Panc1 (cell line): Measurements from ENCODE around the gene TPP1. TPM values are rescaled to one million over a fixed set of nuclear protein-coding genes. Genes with fewer than 3 reads are reported as not detected.

ENCODE experiments used
- ATAC-seq: fragments of 200-7000 bp; cut with Tn5 transposase; 2 replicates; pipeline ENCODE4 v1.9.1; 2020; ENCODE audit warnings: mild to moderate bottlenecking, moderate library complexity
- BruUV-seq: library from RNA; stranded (reverse); fragments of 400-500 nt; replicated peaks from 2 replicates; lab custom pipeline; 2021; lab: Mats Ljungman, UMichigan
- CTCF ChIA-PET: fragments of 300-600 bp; sonication (Branson Sonifier 250); formaldehyde crosslinking; loops from one replicate; lab custom pipeline; 2022; ENCODE audit warnings: antibody characterized with exemption; lab: Charles Lee
- POLR2A ChIA-PET: fragments of 300-600 bp; sonication (Branson Sonifier 250); formaldehyde crosslinking; loops from one replicate; lab custom pipeline; 2022; ENCODE audit warnings: antibody characterized with exemption; lab: Charles Lee
- DNase-seq: peaks from one replicate; pipeline ENCODE4 v3.0.0-alpha.2; 2010; ENCODE audit warnings: low read depth, low spot score
- H3K27ac ChIP-seq: 2 replicates; pipeline ENCODE4 v1.5.1; 2011; ENCODE audit warnings: mild to moderate bottlenecking, low read length, inconsistent platforms
- H3K27me3 ChIP-seq: fragments of 200-500 bp; sonication (Bioruptor generic); 2 replicates; pipeline ENCODE4 v1.6.0; 2014; ENCODE audit warnings: low read length, inconsistent platforms; ENCODE audit not compliant: control insufficient read depth, insufficient read depth
- H3K36me3 ChIP-seq: fragments of 200-500 bp; sonication (Bioruptor generic); 2 replicates; pipeline ENCODE4 v1.5.1; 2014; ENCODE audit warnings: inconsistent platforms, mild to moderate bottlenecking, low read length, moderate library complexity; ENCODE audit not compliant: control insufficient read depth, insufficient read depth
- H3K4me1 ChIP-seq: 2 replicates; pipeline ENCODE4 v1.5.1; 2011; ENCODE audit warnings: inconsistent platforms, mild to moderate bottlenecking, low read length, moderate library complexity; ENCODE audit not compliant: control insufficient read depth, insufficient read depth
- H3K4me3 ChIP-seq, 2 experiments: 2 replicates each; pipeline ENCODE4 v1.5.1; 2011 to 2012; ENCODE audit warnings: low read depth in 2 of 2, low read length in 2 of 2, mild to moderate bottlenecking in 2 of 2, inconsistent platforms in 1 of 2, moderate library complexity in 1 of 2
- H3K9me3 ChIP-seq: fragments of 200-500 bp; sonication (Bioruptor generic); 2 replicates; pipeline ENCODE4 v1.5.1; 2014; ENCODE audit warnings: low read depth, mild to moderate bottlenecking, inconsistent platforms, low read length, moderate library complexity; ENCODE audit not compliant: control insufficient read depth, insufficient read depth
- CTCF ChIP-seq: fragments of 450-650 bp; IDR thresholded peaks from 2 replicates; pipeline ENCODE4 v1.5.1; 2017; ENCODE audit warnings: mild to moderate bottlenecking
- POLR2AphosphoS5 ChIP-seq: IDR thresholded peaks from 2 replicates; pipeline ENCODE4 v1.6.1; 2012; ENCODE audit warnings: mild to moderate bottlenecking, low read depth, low read length, moderate library complexity
- REST ChIP-seq, 2 experiments: IDR thresholded peaks; 2 replicates each; pipeline ENCODE4 v1.6.1; 2011 to 2012; ENCODE audit warnings: low read depth in 2 of 2, control low read depth in 1 of 2, low read length in 1 of 2, mild to moderate bottlenecking in 1 of 2, moderate library complexity in 1 of 2; ENCODE audit not compliant: insufficient read depth in 1 of 2
- SIN3A ChIP-seq: IDR thresholded peaks from 2 replicates; pipeline ENCODE4 v1.6.1; 2012; ENCODE audit warnings: low read depth, mild to moderate bottlenecking, low read length, moderate library complexity, borderline replicate concordance; ENCODE audit not compliant: insufficient read depth
- TCF7L2 ChIP-seq: IDR thresholded peaks from 2 replicates; pipeline ENCODE4 v1.6.1; 2011; ENCODE audit warnings: mild to moderate bottlenecking, low read depth, low read length, inconsistent platforms
- in situ Hi-C: cut with HindIII; loops from 2 replicates; pipeline ENCODE4 v1.10.0; 2016; ENCODE audit warnings: low sequenced_read_pairs, low pct_unique_long_range_greater_than_20kb
- intact Hi-C: fragments of 100-400 bp; cut with micrococcal nuclease; formaldehyde crosslinking; loops from one replicate; pipeline ENCODE4 v1.10.0; 2022; ENCODE audit not compliant: unreplicated experiment
- total RNA-seq: library from RNA; stranded (reverse); gene quantifications from one replicate; pipeline ENCODE4 v1.2.1, GENCODE V29; 2021; ENCODE audit not compliant: unreplicated experiment

Gene TPP1
- total RNA-seq, 1 experiment from 2014 or later: 200 TPM

GRCh38 chr11:6584528-6584927, 34.7 kb downstream of the TPP1 start:
- Histone ChIP-seq H3K4me1 (no peaks in the 10 kb centered on the region), H3K27ac (no peak overlapping the region), H3K4me3 (no peak overlapping the region), H3K9me3 (no peaks in the 10 kb centered on the region; the same call in 1 of the 2 replicates), H3K36me3 (no peaks in the 10 kb centered on the region), H3K27me3 (no peaks in the 10 kb centered on the region)
- ChIA-PET POLR2A (no interaction called here), CTCF (no interaction called here)
- BruUV-seq: no TSS peak
- no peak for DNase-seq
- TF ChIP-seq REST (IDR thresholded peaks at IDR 0.05; ENCODE audit: insufficient read depth in 1 of 2, low read depth in 2 of 2, low read length in 1 of 2) (no peak), SIN3A (no peak), CTCF (no peak), TCF7L2 (no peak), POLR2AphosphoS5 (no peak)
- no peak for ATAC-seq
- intact Hi-C loops (no loop called here), in situ Hi-C loops (no loop called here)

- DNase-seq (no peak), ATAC-seq (no peak)
- ChIA-PET POLR2A (no interaction called here), CTCF (no interaction called here)
- Histone ChIP-seq H3K36me3 (no peaks in the 10 kb centered on the region), H3K4me3 (no peak overlapping the region), H3K27me3 (no peaks in the 10 kb centered on the region), H3K27ac (no peak overlapping the region), H3K9me3 (no peaks in the 10 kb centered on the region; the same call in 1 of the 2 replicates), H3K4me1 (no peaks in the 10 kb centered on the region)
- BruUV-seq: no TSS peak
- intact Hi-C loops (no loop called here), in situ Hi-C loops (no loop called here)
- TF ChIP-seq CTCF (no peak), REST (IDR thresholded peaks at IDR 0.05; ENCODE audit: insufficient read depth in 1 of 2, low read depth in 2 of 2, low read length in 1 of 2) (no peak), POLR2AphosphoS5 (no peak), SIN3A (no peak), TCF7L2 (no peak)
Measured at GRCh38 chr11:6583584-6583983, 35.6 kb downstream of the TPP1 start.
